DMS153 treated with DMSO at 0.1 percent for 48 hours (cell line): ENCODE measurements around the gene SLFN12L.
"Not testable (repeated sequence)": the region's sequence is repeated elsewhere in the genome, so short reads cannot be mapped to it uniquely, and the experiment has no call there.

Source experiments
- DNase-seq: peaks from one replicate; lab custom pipeline; 2025; ENCODE audit not compliant: unreplicated experiment; lab: John Stamatoyannopoulos, UW

SLFN12L gene

DNA sequence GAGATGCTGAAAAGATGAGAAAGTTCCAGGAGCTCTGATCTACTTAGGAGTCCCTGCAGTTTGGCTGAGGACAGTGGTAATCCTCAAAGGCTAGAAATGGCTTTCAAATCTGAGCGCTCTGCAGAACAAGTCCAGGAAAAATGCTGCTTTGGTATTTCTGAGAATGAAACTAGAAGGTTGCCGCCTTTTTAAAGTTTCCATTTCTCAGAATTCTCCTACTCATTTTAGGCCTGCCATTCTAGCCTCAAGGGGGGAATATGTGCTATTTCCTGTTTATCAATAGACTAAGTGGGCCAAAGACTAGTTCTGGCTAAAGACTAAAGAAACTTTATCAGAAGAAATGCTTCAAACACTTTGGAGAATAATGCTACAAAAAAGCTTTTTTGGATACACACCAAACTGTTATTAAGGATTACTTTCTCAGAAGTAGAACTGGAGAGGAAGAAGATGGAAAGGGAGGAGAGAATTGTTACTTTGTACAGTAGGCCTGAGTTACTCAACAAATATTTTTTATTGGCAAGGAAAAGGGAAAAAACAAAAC is at the start of gene SLFN12L:
Gene SLFN12L (minus strand): TSS at position 78 of the 541 bp plus-strand sequence. CDS start 15,314 bp downstream, outside the sequence.
- DNase-seq = no peak

GRCh38 chr17:35586569-35587073 is 49.1 kb upstream of the SLFN12L start:
- DNase-seq = no peak

DNA sequence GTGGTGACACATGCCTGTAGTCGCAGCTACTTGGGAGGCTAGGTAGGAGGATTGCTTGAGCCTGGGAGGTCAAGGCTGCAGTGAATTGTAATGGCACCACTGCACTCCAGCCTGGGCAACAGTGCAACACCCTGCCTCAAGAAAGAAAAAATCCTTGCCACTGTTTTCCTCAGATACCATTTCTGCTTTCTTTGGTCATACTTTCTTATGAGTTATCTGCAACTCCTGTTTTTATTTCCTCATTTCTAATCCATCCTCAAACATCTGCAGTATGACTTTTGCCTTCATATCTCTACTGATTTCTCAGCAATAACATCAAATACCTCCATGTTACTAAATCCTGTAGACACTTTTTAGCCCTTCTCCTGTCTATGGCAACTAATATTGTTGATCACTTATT is 46.6 kb upstream of the SLFN12L start:
- no peak for DNase-seq

DNA sequence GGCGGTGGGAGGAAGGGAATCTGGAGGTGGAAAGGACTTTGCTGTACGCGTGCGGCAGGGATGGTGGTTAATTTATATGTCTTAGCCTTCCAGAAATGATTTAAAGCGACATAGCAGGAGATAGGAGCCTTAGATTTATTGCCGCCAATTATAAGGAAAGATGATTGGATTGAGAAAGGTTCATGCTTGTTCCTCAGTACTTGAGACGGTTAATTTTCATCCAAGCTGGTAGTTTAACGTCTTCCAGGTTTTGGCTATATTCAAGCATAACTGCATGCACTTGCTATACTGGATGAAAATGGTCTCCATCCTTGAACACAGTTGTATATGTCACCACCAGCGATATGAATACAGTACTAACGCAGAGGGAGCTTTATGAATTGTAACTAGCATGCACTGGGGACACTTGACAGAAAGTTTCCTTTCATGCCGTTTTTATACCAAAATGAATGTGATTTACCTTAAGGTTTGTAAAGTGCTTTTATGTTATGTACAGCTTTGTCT is 41.5 kb upstream of the SLFN12L start:
- DNase-seq = no peak

DNA sequence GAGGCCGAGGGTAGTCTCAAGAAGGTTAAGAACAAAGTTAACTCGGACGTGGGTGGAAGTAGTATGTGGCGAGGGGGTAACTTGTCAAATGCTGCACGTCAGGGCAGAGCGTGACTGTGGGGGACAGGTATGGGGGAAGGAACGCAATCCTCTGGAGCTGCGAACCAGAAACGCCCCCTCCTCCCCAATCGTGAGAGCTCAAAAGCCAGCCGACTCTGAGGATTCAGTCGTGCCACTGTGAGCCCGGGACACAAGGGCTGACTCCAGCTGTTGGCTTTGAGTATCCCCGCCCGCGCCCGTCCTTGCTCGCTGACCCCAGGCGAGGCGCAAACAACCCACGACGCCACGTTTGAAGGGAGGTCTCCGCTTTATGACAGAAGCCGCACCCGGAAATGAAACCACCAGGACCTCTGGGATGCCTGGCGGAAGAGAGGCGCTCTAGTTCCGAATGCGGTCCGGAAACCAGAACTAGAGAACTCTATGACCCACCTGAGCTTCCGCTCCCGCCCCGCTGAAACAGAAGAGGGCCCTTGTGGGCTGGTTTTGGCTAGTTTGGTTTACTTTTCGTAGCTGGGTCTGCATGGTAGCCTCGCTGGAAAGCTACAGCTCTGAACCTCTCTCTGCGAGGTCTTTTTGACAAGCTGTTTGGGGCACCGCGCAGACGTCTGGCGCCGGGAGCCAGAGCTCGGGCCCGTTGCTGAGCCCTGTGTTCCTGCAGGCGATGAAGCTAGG is 40.9 kb upstream of the SLFN12L start, which contains the start of gene PEX12:
Gene PEX12 (minus strand): TSS at position 375 of the 732 bp plus-strand sequence. CDS start 550 bp downstream, outside the sequence.
- DNase-seq = peak; percentile 84

GRCh38 chr17:35577830-35578196 is 40.3 kb upstream of the SLFN12L start:
- DNase-seq = no peak

DNA sequence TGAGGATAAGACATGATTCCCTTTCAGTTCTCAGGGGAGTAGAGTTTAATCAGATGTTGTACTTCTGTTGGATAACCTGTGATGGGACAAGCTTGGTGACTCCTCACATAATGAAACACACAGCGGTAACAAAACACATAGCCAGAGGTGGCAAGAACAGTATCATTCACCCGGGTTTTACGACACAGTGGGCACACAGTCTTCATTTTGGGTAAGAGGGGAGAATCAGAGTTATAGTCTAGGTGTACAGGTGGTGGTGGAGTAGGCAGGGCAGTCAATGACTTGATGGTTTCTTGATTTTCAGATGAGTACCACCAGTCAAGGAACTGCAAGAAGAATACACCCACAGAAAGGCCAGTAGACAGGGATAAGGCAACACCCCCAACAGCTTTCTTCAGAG is 38.3 kb upstream of the SLFN12L start:
- DNase-seq = no peak

GRCh38 chr17:35569405-35569804 is 31.9 kb upstream of the SLFN12L start:
- no peak for DNase-seq

- DNase-seq = no peak
Measured at GRCh38 chr17:35568561-35568960, 31.1 kb upstream of the SLFN12L start.

DNA sequence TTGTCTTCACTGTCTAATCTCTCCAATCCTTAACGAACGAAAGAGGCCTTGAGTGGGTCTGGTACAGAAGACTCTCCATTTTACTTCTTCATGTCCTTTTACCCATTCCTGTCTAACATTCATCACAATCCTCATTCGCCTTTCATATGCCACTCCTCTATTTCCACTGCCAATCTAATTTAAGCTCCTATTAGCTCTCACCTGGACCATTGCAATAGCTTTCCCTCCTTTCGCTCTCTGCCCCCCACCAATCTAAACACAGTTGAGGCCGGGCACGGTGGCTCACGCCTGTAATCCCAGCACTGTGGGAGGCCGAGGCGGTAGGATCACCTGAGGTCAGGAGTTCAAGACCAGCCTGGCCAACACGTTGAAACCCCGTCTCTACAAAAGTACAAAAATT is 29.5 kb upstream of the SLFN12L start:
- DNase-seq = no peak

GRCh38 chr17:35563181-35563580 is 25.7 kb upstream of the SLFN12L start:
- DNase-seq = not testable (repeated sequence)

- DNase-seq = no peak
Measured at GRCh38 chr17:35560703-35561102, 23.2 kb upstream of the SLFN12L start, which contains the start of gene SLFN14. Gene SLFN14 (minus strand): TSS chr17:35560819. CDS start chr17:35558062, 2,757 bp downstream.

DNA sequence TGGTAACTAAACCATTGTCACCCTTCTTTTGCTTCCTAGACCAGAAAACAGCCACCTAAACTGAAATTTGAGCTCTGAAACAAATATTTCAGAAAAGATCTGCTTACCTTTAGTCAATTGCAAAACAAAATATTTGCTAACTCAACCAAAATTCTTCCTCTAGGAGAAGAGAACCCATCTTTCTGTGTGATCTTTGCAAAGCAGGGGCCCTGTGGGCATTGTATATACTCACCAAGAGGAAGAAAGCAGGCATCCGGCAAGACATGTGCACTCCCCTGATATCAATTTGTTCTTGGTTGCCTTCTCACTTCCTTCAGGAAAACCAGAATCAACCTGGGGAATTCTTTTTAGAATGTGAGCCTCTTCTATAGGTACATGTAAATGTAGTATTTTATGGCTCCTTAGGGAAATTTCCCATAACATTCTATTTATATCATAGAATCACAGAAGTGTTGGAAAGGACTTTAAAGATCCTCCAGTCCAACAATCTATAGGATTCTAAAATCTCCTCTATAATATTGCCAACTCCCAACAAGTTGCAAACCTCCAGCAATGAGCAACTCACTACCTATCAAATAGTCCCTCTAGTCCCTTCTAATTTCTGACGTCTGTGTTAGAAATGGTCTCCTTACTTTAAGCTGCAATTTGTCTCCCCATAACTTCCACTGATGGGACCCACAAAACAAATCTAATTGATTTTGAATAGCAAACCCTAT is 22.2 kb upstream of the SLFN12L start:
- DNase-seq = no peak

DNA sequence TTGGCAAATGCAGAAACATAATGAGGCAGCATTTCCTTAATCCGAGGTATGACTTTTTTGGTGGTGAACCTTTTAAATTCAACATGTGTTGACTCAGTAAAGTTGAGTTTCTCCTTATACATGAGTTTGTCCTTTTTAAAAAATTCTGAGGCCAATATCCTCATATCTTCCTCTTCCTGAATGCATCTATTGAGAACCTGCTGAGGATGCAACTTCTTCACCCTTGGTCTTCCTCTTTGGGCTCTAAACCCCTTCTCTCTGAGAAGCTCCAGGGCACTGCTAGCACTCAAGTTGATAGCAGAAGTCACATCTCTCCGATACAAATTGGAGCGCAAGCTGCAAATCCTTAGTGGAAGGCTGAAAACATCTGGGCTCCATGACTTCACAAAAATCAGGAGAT is 19.9 kb upstream of the SLFN12L start:
- no peak for DNase-seq

DNA sequence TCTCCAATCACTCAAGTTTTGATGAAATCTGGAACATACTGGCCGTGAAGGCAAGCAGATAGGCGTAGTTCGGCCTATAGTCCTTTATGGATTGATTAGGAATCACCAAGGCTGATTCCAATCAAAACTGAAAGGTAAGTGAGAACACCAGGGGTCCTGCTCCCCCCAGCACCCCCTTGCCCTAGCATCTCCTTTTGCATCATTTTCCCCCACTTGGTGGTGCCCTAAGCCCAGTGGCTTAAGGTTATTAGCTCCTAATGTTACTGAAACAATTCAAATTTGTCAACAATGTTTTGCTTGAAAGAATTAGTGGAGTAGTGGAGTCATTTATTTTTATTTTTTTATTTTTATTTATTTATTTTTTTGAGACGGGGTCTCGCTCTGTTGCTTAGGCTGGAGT is 18.2 kb upstream of the SLFN12L start:
- DNase-seq = no peak

DNA sequence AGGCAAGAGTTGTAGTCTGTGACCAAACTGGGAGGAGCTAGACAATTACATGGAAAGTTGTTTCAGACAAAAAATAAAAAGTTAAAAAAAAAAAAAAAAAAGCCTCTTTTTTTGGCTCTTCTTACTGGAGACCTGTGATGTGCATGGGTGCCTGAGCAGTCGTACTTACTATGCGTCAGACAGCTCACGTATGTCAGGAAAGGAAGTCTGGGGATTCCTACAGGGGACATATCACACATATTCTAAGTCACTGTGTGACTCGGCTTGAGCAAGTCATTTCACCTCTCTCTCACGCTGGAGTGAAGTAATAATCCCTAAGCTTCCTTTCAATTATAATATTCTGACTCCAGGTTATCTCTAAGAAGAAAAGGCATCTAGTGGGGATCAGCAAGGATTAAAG is 17.2 kb upstream of the SLFN12L start:
- no peak for DNase-seq

- DNase-seq = no peak
Measured at GRCh38 chr17:35553310-35553709, 15.8 kb upstream of the SLFN12L start.

DNA sequence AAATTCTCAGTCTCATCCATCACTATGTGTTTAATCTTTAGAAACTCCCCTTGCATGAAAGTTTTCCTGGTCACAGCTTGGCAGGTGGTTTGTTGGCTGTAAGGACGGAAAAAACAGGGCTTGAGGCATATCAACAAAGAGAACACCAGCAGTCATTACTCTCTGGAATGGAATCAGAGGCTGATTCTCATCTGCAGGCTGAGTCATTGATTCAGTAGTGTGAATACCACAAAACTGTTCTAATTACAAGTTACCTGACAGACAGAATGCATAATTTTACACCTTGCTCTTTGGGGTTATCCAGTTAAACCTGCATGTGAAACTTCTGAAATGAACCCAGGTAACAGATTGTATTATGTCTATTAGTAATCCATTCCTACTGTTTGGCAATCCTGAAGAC is 11.5 kb upstream of the SLFN12L start:
- DNase-seq = no peak

DNA sequence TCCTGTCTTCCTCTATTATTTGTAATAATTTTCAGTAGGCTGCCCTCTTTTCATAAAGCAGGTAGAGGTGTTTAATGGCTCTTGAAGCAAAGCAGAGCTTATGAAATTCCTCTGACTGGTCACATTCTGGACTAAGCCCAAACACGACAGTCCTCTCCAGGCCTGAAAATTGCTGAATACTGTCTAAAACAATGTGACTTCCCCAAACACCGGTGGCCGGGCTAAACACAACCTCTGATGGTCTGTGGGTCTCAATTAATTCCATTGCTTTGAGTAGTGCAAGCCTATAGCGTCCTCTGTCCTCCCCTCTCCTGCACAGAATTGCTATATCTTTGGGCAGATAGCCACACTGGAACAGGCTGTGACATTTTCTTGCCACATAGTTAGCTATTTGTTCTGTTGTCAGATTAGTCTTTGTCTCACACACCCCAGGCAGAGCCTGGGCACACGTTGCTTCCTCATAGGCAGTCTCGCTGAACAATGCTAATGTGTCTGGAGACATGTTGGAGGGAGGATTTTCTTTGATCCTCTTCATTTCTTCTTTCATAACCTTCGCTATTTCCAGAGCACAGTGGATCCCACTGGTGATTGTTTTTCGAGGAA is 10.8 kb upstream of the SLFN12L start:
- DNase-seq = no peak

GRCh38 chr17:35546487-35546886 is 9.0 kb upstream of the SLFN12L start:
- no peak for DNase-seq

DNA sequence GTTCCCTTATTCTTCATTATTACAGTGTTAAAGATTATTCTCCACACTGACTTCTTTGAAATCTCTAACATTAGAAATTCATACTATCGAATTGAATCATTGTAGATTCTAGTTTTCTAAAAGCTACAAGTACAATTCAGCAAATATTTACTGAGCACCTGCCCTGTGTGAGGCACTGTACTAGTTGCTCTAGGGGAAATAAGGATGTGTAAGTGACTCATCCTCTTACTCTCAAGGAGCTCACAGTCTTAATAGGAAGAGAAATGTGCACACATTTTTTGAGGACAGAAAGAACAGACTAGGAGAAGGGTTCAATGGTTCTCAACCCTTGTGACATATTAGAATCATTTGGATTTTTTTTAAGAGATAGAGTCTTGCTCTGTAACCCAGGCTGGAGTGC is 7.7 kb upstream of the SLFN12L start:
- no peak for DNase-seq
